ENCODE measurements around the gene LGALS13. TPM values are rescaled to one million over a fixed set of nuclear protein-coding genes. Genes with fewer than 3 reads are reported as not detected.

The LGALS13 gene
- total RNA-seq, 1 donor from 2014 or later, result not detected

DNA sequence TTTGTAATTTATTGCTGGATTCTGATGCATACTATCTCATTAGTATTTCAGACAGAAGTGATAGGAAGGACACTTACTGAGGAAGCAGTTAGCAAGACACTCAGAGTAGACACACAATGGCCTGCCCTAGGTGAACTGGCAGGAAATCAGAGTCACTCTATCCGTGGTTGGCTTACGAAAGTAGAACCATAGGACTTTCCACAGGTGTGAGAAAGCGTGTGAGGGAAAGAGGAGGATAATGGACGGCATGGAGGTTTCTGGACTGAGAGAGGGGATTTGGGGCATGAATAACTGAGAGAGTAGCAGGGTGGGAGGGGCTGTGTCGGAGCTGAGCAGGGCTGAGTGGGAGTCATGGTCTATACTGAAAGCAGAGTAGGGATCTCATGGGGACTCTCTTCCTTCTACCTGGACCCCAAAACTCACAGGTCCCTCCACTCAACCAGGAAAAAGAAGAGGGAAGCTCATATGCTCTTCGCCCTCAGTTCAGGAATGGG, 43.7 kb upstream of the LGALS13 start:
- Histone ChIP-seq H3K9me3 (ENCODE audit: insufficient read depth, low read depth, low read length) (no peaks in the 10 kb centered on the region), H3K36me3 (ENCODE audit: insufficient read depth, low read length) (no peaks in the 10 kb centered on the region), H3K9ac (ENCODE audit: low read length) (no peak overlapping the region), H3K4me1 (ENCODE audit: insufficient read depth, low read length) (peaks cover 5% of the 10 kb centered on the region), H3K27ac (ENCODE audit: low read depth, low read length) (no peak overlapping the region), H2AFZ (ENCODE audit: low read depth, low read length) (no peak overlapping the region), H3K4me2 (ENCODE audit: low read length) (no peak overlapping the region), H4K20me1 (ENCODE audit: insufficient read depth, low read length) (no peaks in the 10 kb centered on the region), H3K4me3 (ENCODE audit: insufficient read depth, low read depth, low read length) (no peak overlapping the region), H3K27me3 (ENCODE audit: insufficient read depth, low read length) (peaks cover 3% of the 10 kb centered on the region), H3K79me2 (ENCODE audit: insufficient read depth, low read length) (no peaks in the 10 kb centered on the region)
- Mint-ChIP-seq H3K27ac (ENCODE audit: unreplicated experiment) (no peak overlapping the region), H3K36me3 (ENCODE audit: low read depth, unreplicated experiment) (no peaks in the 10 kb centered on the region), H3K4me3 (ENCODE audit: unreplicated experiment) (no peak overlapping the region), H3K4me1 (ENCODE audit: low read depth, unreplicated experiment) (peaks cover 2% of the 10 kb centered on the region), H3K9me3 (ENCODE audit: unreplicated experiment) (no peaks in the 10 kb centered on the region), H3K27me3 (ENCODE audit: low read depth, unreplicated experiment) (peaks cover 34% of the 10 kb centered on the region)
- TF ChIP-seq EZH2 (IDR thresholded peaks at IDR 0.05; ENCODE audit: insufficient read depth, low read length), result no peak
- TF ChIP-seq, protein P1, sequence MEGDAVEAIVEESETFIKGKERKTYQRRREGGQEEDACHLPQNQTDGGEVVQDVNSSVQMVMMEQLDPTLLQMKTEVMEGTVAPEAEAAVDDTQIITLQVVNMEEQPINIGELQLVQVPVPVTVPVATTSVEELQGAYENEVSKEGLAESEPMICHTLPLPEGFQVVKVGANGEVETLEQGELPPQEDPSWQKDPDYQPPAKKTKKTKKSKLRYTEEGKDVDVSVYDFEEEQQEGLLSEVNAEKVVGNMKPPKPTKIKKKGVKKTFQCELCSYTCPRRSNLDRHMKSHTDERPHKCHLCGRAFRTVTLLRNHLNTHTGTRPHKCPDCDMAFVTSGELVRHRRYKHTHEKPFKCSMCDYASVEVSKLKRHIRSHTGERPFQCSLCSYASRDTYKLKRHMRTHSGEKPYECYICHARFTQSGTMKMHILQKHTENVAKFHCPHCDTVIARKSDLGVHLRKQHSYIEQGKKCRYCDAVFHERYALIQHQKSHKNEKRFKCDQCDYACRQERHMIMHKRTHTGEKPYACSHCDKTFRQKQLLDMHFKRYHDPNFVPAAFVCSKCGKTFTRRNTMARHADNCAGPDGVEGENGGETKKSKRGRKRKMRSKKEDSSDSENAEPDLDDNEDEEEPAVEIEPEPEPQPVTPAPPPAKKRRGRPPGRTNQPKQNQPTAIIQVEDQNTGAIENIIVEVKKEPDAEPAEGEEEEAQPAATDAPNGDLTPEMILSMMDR (IDR thresholded peaks at IDR 0.05; ENCODE audit: insufficient read depth, low read depth, low read length), result no peak
- FAIRE-seq, result no peak
- DNase-seq (ENCODE audit: low read depth), result no peak

DNA sequence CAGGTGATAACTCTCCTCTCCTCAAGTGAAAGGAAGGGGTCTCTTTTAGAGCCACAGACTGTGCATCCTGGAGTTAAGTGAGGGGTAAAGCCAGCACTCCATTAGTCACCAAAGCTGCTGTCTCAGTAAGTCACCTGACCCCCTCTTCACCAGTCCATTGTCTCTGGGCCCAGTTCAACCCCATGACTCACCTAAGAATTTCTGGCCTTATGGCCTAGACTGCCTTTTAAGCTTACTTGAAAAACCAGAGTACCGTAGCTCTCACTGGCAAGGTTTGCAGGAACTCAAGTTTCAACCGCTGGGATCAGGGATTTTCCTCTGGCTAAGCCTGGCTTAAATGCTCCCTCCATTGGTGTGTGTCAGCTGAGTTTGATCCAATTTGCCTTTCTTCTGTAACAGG, 38.9 kb upstream of the LGALS13 start:
- Histone ChIP-seq H3K27ac (ENCODE audit: low read depth, low read length) (no peak overlapping the region), H3K36me3 (ENCODE audit: insufficient read depth, low read length) (no peaks in the 10 kb centered on the region), H3K27me3 (ENCODE audit: insufficient read depth, low read length) (no peaks in the 10 kb centered on the region), H3K9me3 (ENCODE audit: insufficient read depth, low read depth, low read length) (no peaks in the 10 kb centered on the region), H3K9ac (ENCODE audit: low read length) (no peak overlapping the region), H3K4me3 (ENCODE audit: insufficient read depth, low read depth, low read length) (no peak overlapping the region), H3K4me1 (ENCODE audit: insufficient read depth, low read length) (peaks cover 5% of the 10 kb centered on the region), H4K20me1 (ENCODE audit: insufficient read depth, low read length) (no peaks in the 10 kb centered on the region), H2AFZ (ENCODE audit: low read depth, low read length) (no peak overlapping the region), H3K4me2 (ENCODE audit: low read length) (peak overlapping the region; percentile 17), H3K79me2 (ENCODE audit: insufficient read depth, low read length) (no peaks in the 10 kb centered on the region)
- Mint-ChIP-seq H3K36me3 (ENCODE audit: low read depth, unreplicated experiment) (no peaks in the 10 kb centered on the region), H3K4me3 (ENCODE audit: unreplicated experiment) (no peak overlapping the region), H3K27me3 (ENCODE audit: low read depth, unreplicated experiment) (peaks cover 13% of the 10 kb centered on the region), H3K27ac (ENCODE audit: unreplicated experiment) (no peak overlapping the region), H3K4me1 (ENCODE audit: low read depth, unreplicated experiment) (peaks cover 3% of the 10 kb centered on the region), H3K9me3 (ENCODE audit: unreplicated experiment) (no peaks in the 10 kb centered on the region)
- TF ChIP-seq, protein P1 (IDR thresholded peaks at IDR 0.05; ENCODE audit: insufficient read depth, low read depth, low read length), result no peak
- TF ChIP-seq EZH2 (IDR thresholded peaks at IDR 0.05; ENCODE audit: insufficient read depth, low read length), result no peak
- FAIRE-seq, result no peak
- DNase-seq (ENCODE audit: low read depth), result peak; percentile 55

DNA sequence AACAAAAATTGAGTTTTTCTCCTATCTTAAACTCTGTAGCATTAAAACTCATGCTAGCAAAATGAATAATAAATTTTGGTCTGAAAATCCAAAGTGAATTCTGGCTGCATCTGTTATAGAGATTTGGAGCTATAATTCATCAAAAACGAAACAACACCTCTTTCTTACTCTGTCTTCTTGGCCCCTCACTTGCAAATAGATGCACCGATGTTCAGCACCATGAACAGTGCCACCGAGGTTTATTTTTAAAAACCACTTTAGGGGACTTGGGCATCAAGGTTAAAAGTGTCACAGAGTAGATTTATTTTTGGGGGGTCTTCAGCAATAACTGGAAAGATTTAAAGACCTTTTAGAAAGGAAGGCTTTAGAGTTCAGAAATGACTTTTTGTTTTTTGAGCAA, 36.3 kb upstream of the LGALS13 start:
- Mint-ChIP-seq H3K4me3 (ENCODE audit: unreplicated experiment) (no peak overlapping the region), H3K36me3 (ENCODE audit: low read depth, unreplicated experiment) (no peaks in the 10 kb centered on the region)
- TF ChIP-seq EZH2 (IDR thresholded peaks at IDR 0.05; ENCODE audit: insufficient read depth, low read length), result no peak
- TF ChIP-seq, protein P1 (IDR thresholded peaks at IDR 0.05; ENCODE audit: insufficient read depth, low read depth, low read length), result no peak

More for the DNA sequence above, 36.3 kb upstream of the LGALS13 start:
- no peak overlapping the region for H2AFZ ChIP-seq (ENCODE audit: low read depth, low read length)
- H3K79me2 ChIP-seq (ENCODE audit: insufficient read depth, low read length), result no peaks in the 10 kb centered on the region
- H3K9me3 Mint-ChIP-seq (ENCODE audit: unreplicated experiment), result no peaks in the 10 kb centered on the region
- no peaks in the 10 kb centered on the region for H4K20me1 ChIP-seq (ENCODE audit: insufficient read depth, low read length)
- peaks cover 7% of the 10 kb centered on the region for H3K4me1 Mint-ChIP-seq (ENCODE audit: low read depth, unreplicated experiment)
- H3K36me3 ChIP-seq (ENCODE audit: insufficient read depth, low read length), result no peaks in the 10 kb centered on the region
- H3K4me3 ChIP-seq (ENCODE audit: insufficient read depth, low read depth, low read length), result no peak overlapping the region
- DNase-seq (ENCODE audit: low read depth), result no peak
- no peak for FAIRE-seq
- peaks cover 19% of the 10 kb centered on the region for H3K27me3 Mint-ChIP-seq (ENCODE audit: low read depth, unreplicated experiment)
- no peak overlapping the region for H3K4me2 ChIP-seq (ENCODE audit: low read length)
- H3K27ac Mint-ChIP-seq (ENCODE audit: unreplicated experiment), result no peak overlapping the region
- no peak overlapping the region for H3K27ac ChIP-seq (ENCODE audit: low read depth, low read length)
- H3K27me3 ChIP-seq (ENCODE audit: insufficient read depth, low read length), result no peaks in the 10 kb centered on the region
- H3K4me1 ChIP-seq (ENCODE audit: insufficient read depth, low read length), result peaks cover 12% of the 10 kb centered on the region
- no peak overlapping the region for H3K9ac ChIP-seq (ENCODE audit: low read length)
- H3K9me3 ChIP-seq (ENCODE audit: insufficient read depth, low read depth, low read length), result no peaks in the 10 kb centered on the region
